OCI-LY1 (cell line): ENCODE measurements around the gene DLG5.

ENCODE experiments used
- EZH2 ChIP-seq: fragments of 200-600 bp; sonication (generic), shearing (Covaris generic); IDR thresholded peaks from 2 replicates; pipeline ENCODE4 v1.8.0; 2017; ENCODE audit warnings: borderline replicate concordance, mixed run types, mild to moderate bottlenecking, antibody characterized with exemption, low read length, moderate library complexity, mixed read lengths
- TF ChIP-seq, protein P1 (sequence below): fragments of 200-600 bp; sonication (generic), shearing (Covaris generic); IDR thresholded peaks from 2 replicates; pipeline ENCODE4 v1.5.1; 2017; ENCODE audit warnings: mild to moderate bottlenecking, antibody characterized with exemption, low read length, moderate library complexity, mixed read lengths

DNA sequence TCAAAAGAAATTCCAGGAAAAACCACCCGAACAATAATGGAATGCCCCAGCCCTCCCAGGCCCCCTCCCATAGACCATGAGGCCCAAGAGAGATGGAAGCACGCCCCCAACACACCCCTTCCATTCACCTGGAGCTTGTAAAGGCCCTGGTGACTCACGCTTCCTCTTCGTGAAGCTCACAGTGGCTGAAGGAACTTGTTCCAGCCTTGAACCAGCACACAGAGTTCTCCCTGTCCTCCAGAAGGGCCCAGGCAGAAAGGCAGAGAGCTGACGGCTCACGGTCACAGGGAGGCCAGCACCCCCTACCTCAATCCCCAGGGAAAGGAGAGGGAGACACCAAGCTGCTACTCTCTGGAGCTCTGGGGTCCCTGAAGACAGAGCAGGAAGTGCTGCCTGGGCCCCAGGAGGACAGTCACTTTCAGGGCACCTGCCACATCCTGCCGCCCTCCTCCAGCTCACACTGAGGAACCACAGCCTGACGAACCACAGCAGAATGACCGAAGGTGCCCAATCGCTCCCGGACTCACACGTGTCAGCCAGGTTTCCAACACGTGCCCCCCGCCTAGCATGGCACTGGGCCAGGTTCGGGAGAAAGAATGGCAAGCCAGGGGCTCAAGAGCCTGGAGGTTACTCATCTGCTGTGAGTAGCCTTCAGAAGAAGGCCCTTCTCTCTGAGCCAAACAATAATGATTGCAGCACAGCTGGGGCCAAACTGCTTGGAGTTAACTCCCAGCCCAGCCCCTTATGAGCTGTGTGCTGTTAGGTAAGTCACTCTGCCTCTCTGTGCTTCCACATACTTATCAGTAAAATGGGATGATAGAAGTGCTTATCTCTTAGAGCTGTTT lies 52.8 kb downstream of the DLG5 start:
- TF ChIP-seq, protein P1, sequence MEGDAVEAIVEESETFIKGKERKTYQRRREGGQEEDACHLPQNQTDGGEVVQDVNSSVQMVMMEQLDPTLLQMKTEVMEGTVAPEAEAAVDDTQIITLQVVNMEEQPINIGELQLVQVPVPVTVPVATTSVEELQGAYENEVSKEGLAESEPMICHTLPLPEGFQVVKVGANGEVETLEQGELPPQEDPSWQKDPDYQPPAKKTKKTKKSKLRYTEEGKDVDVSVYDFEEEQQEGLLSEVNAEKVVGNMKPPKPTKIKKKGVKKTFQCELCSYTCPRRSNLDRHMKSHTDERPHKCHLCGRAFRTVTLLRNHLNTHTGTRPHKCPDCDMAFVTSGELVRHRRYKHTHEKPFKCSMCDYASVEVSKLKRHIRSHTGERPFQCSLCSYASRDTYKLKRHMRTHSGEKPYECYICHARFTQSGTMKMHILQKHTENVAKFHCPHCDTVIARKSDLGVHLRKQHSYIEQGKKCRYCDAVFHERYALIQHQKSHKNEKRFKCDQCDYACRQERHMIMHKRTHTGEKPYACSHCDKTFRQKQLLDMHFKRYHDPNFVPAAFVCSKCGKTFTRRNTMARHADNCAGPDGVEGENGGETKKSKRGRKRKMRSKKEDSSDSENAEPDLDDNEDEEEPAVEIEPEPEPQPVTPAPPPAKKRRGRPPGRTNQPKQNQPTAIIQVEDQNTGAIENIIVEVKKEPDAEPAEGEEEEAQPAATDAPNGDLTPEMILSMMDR = no peak
- TF ChIP-seq EZH2 = no peak
